ENCODE measurements around the gene ATXN1.
A peak's percentile ranks its signal among the peaks of the same experiment; 100 is the strongest.

ATXN1 gene

GRCh38 chr6:16671302-16672289 lies 89.7 kb downstream of the ATXN1 start:
- peak in 1 of 3 donors; percentile 63 for DNase-seq

- no peak for DNase-seq
Observed at GRCh38 chr6:16670617-16671051, 90.6 kb downstream of the ATXN1 start.

DNA sequence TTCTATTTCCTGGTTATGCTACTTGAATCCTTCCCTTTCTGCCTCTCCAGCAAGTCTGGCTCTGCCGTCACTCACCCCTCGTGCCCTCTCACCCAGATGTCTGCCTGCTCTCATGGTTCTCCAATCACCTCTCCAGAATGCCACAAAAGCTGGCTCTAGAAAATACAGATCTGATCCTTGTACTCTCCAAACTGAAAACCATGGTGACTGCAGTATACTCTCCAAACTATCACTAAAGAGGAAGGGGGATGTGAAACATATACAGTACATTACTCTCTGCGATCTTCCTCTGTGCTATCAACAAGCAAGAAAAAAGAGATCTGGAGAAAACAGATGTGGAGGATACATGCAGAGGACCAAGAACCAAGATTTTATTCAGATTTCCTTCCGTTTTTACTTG lies 91.1 kb downstream of the ATXN1 start:
- peak; percentile 58 to 62 (median 58) for DNase-seq

DNA sequence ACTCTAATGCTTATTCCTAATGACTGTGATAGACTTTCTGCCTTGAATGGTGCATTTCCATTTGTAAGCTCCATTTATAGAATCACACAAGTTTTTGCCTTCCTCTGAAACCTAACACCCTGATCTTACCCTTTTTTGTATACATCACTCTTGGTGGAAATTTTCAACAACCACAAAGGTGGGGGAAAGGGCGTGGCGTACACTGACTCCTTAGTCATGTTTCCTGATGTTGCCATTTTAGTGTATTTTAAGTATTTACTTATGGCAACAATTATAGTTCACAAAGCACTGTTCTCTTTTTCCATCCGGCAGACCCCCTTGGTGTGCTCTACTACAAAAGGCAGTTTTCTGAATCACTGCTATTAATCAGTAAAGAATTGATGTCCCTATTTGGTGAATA lies 92.0 kb downstream of the ATXN1 start:
- DNase-seq, result peak in 2 of 3 donors; percentile 32 to 44

DNA sequence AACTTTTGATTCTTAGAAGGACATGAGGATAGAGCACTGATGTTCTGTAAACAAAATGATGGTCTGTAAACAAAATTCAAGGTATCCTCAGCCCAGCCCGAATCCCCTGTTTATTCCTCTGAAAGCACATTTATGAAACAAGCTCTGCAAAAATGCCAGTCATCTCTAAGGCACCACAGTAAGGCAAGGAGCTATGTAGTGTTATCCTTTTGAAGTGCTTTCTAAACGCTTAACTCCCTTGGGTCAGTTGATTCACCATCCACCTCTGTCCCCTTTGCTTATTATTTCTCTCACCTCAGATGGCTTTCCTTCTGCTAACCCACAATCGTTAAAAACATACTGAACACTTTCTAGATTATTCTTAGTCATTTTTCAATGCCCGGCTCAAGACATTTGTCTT lies 93.8 kb downstream of the ATXN1 start:
- no peak for DNase-seq

DNA sequence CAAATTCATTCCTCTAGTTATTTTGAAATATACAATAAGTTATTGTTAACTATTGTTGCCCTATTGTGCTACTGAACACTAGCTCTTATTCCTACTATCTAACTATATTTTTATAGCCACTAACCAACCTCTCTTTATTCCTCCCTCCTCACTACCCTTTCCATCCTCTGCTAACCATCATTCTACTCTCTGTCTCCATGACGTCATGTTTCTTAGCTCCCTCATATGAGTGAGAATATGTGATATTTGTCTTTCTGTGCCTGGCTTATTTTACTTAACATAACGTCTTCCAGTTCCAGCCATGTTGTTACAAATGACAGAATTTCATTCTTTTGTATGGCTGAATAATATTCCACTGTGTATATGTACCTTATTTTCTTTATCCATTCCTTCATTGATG lies 95.3 kb downstream of the ATXN1 start:
- no peak for DNase-seq

- peak; percentile 36 to 74 (median 60) for DNase-seq
Observed at GRCh38 chr6:16665182-16665581, 96.1 kb downstream of the ATXN1 start.

DNA sequence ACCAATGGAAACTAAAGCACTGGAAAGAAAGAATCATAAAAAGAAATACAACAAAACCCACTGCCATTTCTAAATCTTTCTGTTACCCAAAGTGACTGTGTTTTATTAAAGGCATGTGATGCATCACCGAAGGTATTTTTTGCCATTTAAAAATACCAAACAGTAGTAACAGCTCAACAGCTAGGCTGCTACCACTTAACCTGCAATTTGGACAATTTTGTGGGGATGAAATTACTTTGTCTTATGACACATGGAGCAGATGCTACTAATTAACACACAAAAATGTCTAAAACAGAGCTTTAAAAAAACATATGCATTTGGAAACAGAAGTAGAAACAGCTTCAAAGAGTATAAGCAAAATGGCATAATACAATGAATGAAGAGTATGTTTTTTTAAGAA lies 97.4 kb downstream of the ATXN1 start:
- DNase-seq, result no peak

DNA sequence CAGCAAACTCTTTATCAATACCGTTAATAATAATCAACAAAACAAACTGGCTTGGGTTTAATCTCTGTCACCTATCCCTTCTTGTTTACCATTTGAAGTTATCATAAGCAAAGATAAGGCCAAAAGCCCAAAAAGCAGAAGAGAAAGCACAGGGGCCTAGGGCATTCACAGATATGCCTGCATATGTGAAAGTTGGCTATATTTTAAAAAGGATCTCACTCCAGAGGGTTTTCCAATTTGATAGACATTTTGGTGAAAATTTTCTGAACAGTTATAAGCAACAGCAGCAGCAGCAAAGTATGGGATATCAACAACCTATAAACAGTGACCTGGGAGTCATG lies 101.1 kb downstream of the ATXN1 start:
- peak in 2 of 3 donors; percentile 29 to 40 for DNase-seq

DNA sequence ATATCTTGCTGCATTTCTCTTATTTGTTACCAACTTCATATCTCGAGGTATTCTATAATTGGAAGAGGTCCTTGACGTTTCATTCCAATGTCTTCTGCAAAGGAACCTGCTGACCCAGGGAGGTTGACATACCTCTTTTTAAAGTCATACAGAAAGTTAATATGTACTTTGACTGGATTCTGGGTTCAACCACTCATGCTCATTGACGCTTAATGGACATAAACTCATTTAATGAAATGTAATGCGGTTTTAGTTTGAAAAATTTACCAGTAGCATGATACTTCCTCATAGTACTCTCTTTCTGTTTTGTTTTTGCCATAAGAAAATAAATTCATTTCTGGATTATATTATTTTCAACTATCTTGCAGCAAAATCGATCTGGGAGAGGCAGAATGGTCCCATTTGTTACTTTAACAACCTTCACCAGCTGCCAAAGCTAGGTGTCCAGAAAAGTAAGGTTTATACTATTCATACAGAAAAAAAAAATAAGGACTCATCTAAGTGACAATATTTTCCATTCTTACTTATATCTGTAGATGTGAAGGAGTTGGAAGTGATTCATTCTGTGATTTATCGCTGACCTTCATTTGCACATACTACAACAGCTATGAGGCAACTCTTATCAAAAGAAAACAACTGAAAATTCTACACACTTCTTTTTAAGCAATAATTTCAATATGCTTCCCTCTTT lies 101.6 kb downstream of the ATXN1 start:
- peak in 2 of 3 donors; percentile 51 to 57 for DNase-seq

DNA sequence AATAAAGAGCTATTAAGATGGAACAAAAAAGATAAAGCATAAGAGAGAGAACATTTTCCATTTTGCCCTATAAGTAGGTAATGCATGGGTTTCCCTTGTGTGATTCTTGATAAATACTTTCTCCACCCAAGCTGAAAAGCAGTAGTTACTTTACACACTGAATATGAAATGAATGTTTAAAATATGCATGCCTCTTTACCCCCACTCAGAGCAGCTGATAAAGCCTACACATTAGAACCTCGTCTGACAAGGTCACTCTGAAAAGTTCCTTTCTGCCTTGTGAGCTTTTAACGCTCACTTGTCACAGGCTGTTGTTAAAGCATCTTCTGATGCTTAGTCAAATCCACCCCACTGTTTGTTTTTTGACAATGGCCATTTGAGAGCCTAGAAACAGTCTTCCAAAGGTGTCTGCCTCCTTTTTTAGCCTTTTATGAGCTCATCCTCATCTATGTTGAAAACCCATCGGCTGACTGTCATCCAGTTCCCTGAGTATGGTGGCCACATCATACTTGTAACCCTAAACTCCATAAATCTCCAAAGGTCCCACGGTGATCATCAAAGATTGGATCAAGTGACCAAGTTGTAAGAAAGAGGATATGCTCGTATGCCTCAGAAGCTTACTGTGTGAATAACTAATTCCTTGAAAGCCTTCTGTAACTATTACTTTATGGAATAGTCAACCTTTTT lies 102.8 kb downstream of the ATXN1 start:
- peak in 2 of 3 donors; percentile 42 to 47 for DNase-seq

DNA sequence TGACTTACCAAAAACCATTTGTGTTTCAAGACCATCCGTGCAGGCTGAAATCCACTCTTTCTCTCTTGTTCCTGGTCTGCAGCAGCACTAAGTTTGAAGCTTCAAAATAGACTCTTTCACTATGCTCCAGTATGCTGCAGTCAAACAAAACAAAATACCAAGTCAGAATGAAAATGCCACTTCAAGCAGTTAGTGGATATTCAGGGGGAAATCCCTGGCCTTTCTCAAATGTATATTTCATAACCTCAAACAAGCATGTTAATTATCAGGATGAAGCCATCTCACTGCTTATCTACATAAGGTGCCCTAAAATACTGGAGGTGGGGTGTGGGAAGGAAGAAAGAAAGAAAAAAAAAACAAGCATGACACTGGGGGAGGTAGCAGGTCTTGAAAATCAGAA lies 103.5 kb downstream of the ATXN1 start:
- peak; percentile 49 to 56 (median 52) for DNase-seq

GRCh38 chr6:16656451-16656850 lies 104.8 kb downstream of the ATXN1 start:
- no peak for DNase-seq

DNA sequence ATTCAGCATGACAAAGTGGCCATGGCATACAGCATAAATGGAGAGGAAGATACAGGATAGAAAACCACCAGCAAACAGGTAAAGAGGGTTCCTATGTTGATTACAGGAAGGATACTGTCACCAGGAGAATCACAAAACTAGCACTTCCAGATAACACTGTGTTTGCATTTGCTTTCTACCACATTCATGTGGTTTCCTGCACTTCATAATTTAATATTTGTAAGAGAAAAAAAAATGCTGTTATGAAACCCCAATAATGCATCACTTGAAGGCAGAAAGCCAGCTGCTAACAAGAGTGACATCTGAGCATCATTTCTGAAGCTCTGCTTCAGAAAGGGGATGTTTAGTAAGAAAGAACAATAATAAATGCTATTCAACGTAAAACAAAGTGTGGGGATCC lies 106.6 kb downstream of the ATXN1 start:
- no peak for DNase-seq

DNA sequence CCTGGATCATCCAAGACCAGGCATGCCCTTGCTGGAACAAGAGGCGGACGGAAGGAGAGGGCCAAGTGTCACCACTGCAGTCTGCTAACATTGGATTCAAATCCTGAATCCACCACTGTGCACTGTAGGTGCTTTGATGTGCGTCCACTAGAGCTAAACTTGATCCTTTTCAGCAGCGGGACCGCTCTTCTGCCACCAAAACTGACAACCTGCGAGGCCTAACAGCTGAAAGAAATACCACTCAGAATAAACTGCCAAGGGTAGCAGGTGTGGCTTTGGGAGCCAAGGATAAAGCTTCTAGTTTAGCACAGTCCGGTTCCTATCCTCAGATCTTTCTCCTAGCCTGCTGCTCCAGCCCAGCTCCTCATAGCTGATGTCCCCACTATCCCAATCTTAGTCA lies 108.0 kb downstream of the ATXN1 start:
- no peak for DNase-seq

DNA sequence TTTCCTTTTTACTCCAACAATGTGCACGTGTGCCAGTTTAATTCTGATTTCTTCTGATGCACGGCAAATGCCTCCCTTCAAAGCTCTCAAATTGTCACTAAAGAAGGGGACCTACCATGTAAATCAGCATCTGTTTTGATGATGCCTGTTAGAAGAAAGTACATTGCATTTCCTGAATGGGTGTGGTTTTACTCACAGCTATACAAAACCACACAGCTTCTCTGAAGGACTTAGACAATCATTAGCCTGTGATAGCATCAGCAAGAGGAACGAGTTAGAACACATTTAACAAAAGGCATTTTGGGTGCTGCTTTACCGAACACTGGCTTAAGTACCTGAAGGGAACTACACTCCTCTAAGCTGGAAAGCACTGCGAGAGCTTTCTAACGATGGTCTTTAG lies 109.4 kb downstream of the ATXN1 start:
- no peak for DNase-seq

GRCh38 chr6:16649890-16650289 lies 111.4 kb downstream of the ATXN1 start:
- DNase-seq, result no peak

DNA sequence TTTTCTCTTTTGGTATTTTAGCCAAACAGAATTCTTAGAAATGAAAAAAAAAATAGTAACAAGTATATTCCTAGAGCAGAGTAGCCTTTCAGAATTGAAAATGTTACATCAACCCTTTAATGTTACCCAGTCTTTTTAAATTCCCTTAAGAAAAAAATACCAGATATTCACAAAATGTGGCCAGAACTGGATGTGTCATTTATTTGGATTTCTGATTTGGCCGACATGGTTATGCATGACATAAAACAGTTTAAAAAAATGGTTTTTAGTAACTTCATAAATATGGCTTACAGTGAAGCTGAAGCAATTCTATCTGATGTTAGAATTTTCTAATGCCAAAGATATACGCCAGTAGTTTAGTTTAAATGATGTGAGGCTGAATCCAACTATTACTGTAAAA lies 112.0 kb downstream of the ATXN1 start:
- no peak for DNase-seq

- DNase-seq, result no peak
Observed at GRCh38 chr6:16648003-16648402, 113.3 kb downstream of the ATXN1 start.

DNA sequence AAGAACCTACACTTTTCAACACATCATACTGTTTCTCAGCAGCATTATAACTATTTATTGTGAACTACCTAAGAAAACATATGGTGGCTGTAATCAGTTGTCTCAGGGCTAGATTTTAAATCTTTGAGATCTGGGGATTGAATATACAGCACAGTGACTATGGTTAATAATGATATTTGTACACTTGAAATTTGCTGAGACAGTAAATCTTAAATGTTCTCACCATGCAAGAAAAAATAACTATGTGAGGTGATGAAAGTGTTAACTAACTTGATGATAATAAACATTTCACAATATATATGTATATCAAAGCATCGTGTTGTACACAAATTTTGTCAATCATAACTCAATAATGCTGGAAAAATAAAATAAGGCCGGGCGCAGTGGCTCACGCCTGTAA lies 113.8 kb downstream of the ATXN1 start:
- DNase-seq, result no peak

DNA sequence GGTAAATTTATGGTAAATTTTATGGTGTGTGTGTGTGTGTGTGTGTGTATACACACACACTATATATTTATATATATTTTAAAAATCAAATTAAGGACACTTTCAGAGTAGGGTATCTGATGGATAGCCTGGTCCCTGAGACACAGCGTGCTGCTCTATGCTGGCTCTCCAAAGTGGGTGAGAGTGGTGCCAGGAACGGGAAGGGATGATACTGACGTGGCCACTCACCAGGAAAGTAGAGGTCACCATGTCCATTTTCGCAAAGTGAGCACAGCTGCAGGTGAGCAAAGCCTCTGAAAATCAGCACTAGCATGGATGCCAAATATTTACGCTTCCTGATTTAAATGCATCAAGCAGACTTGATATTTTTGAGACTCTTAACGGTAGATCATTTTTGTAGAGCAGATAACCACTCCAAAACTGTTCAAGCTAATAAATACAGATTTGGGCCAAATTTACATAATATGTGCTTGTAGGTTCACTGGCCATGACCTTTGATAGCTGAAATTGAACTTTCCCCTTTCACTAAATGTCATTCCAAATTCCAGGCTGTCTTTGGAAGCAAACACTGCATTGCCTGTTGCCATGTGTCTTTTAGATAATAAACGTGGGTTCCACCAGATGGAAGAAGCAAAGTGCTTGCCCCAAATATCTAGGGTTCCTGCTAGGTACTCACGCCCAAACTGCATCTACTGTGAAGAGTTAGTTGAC lies 116.6 kb downstream of the ATXN1 start:
- DNase-seq, result no peak

GRCh38 chr6:16639684-16640480 lies 121.4 kb downstream of the ATXN1 start:
- peak; percentile 40 to 68 (median 50) for DNase-seq

All from suppressor macrophage treated with lipopolysaccharide for 1 hour (primary cell).